GM12891 (cell line): ENCODE data around the gene KRT13.

Experiments used
- POLR2A ChIP-seq: IDR thresholded peaks from 2 replicates; pipeline ENCODE4 v1.6.1; 2011; ENCODE audit warnings: low read depth, low read length, control low read depth
- POLR2AphosphoS5 ChIP-seq: IDR thresholded peaks from 2 replicates; pipeline ENCODE4 v1.6.1; 2011; ENCODE audit warnings: low read depth, low read length, control low read depth

DNA sequence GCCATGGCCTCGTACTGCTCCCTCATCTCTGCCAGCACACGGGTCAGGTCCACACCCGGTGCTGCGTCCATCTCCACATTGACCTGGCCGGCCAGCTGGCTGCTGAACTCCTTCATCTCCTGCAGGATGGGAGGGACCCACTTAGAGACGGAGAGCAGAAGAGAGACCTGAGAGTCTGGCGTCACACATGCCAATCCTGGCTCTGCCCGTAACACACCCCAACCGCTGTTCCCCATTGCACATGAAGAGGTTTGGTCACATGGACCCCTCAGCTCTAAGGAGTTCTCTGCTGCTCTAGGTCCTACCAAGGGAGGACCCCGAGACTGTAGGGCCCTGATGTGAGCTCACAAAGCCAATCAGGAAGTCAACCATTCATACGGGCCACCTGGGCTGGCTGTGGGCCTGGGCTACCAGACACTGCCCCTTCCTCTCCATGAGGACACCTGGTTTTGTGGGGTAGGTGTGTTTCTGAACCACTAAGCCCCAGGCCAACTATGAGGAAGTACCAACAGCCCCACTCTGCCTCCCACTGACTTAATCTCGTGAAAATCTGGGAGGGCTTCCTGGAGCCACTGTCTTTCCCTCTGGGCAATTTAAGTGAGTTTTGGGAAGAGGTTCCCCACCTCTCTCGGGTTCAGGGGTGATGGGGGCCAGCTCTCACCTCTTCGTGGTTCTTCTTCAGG is 10.9 kb upstream of the KRT13 start:
- TF ChIP-seq POLR2AphosphoS5 (no peak), POLR2A (no peak)
